IMR-90 (cell line): Measurements from ENCODE around the gene AOPEP. TPM values are rescaled to one million over a fixed set of nuclear protein-coding genes. Genes with fewer than 3 reads are reported as not detected.

Source experiments
- ATAC-seq: fragments of 200-7000 bp; cut with Tn5 transposase; 2 replicates; pipeline ENCODE4 v1.9.1; 2020; ENCODE audit warnings: low read depth, mild to moderate bottlenecking, moderate library complexity
- BruUV-seq: library from RNA; stranded (reverse); fragments of 400-500 nt; replicated peaks from 2 replicates; lab custom pipeline; 2021; lab: Mats Ljungman, UMichigan
- CTCF ChIA-PET: fragments of 300-600 bp; formaldehyde crosslinking; extraction: SDS; loops from one replicate; lab custom pipeline; 2021; ENCODE audit warnings: antibody characterized with exemption; lab: Yijun Ruan, JAX
- POLR2A ChIA-PET: fragments of 300-600 bp; sonication (Branson Sonifier 250); formaldehyde crosslinking; loops from one replicate; lab custom pipeline; 2022; ENCODE audit warnings: antibody characterized with exemption; ENCODE audit not compliant: unreplicated experiment; lab: Charles Lee
- DNase-seq: peaks from one replicate; pipeline ENCODE4 v3.0.0; 2013
- H2AFZ ChIP-seq: replicated peaks from 2 replicates; pipeline ENCODE3; 2013; ENCODE audit warnings: low read length, mild to moderate bottlenecking; ENCODE audit not compliant: poor library complexity
- H2AK5ac ChIP-seq: 2 replicates; pipeline ENCODE4 v1.6.1; 2013; ENCODE audit warnings: low read depth, low read length, inconsistent platforms
- H2AK9ac ChIP-seq: replicated peaks from 2 replicates; pipeline ENCODE3; 2013; ENCODE audit warnings: mild to moderate bottlenecking, low read depth, low read length, moderate library complexity; ENCODE audit not compliant: poor library complexity
- H2BK120ac ChIP-seq: 2 replicates; pipeline ENCODE4 v1.6.1; 2013; ENCODE audit warnings: low read depth, low read length, inconsistent platforms
- H2BK15ac ChIP-seq: 3 replicates; pipeline ENCODE4 v1.6.1; 2013; ENCODE audit warnings: low read depth, low read length, inconsistent platforms
- H2BK20ac ChIP-seq: 2 replicates; pipeline ENCODE4 v1.6.1; 2013; ENCODE audit warnings: low read depth, mild to moderate bottlenecking, inconsistent platforms, low read length, moderate library complexity
- H2BK5ac ChIP-seq: 2 replicates; pipeline ENCODE4 v1.6.1; 2013; ENCODE audit warnings: mild to moderate bottlenecking, low read depth, low read length, inconsistent platforms; ENCODE audit not compliant: poor library complexity, severe bottlenecking
- H3K14ac ChIP-seq: replicated peaks from 2 replicates; pipeline ENCODE4 v1.6.1; 2013; ENCODE audit warnings: low read depth, low read length, inconsistent platforms
- H3K18ac ChIP-seq: 2 replicates; pipeline ENCODE4 v1.6.1; 2013; ENCODE audit warnings: low read depth, low read length, control low read depth
- H3K23ac ChIP-seq: 2 replicates; pipeline ENCODE4 v1.6.1; 2013; ENCODE audit warnings: low read depth, low read length, inconsistent platforms
- H3K27ac ChIP-seq: 2 replicates; pipeline ENCODE4 v1.5.1; 2013; ENCODE audit warnings: mild to moderate bottlenecking, control low read depth, low read length; ENCODE audit not compliant: insufficient read depth
- H3K27me3 ChIP-seq: 2 replicates; pipeline ENCODE4 v1.6.1; 2013; ENCODE audit warnings: low read length; ENCODE audit not compliant: control insufficient read depth, insufficient read depth
- H3K36me3 ChIP-seq: 2 replicates; pipeline ENCODE4 v1.6.1; 2013; ENCODE audit warnings: low read length, mixed read lengths; ENCODE audit not compliant: control insufficient read depth, insufficient read depth
- H3K4ac ChIP-seq: 2 replicates; pipeline ENCODE4 v1.6.1; 2013; ENCODE audit warnings: low read depth, low read length, inconsistent platforms
- H3K4me1 ChIP-seq: 2 replicates; pipeline ENCODE4 v1.6.1; 2013; ENCODE audit warnings: low read length, mixed read lengths; ENCODE audit not compliant: control insufficient read depth, insufficient read depth
- H3K4me2 ChIP-seq: 2 replicates; pipeline ENCODE4 v1.6.1; 2013; ENCODE audit warnings: low read depth, mild to moderate bottlenecking, control low read depth, low read length, moderate library complexity
- H3K4me3 ChIP-seq: 2 replicates; pipeline ENCODE4 v1.5.1; 2013; ENCODE audit warnings: low read depth, mild to moderate bottlenecking, control low read depth, low read length, moderate library complexity; ENCODE audit not compliant: insufficient read depth
- H3K56ac ChIP-seq: 2 replicates; pipeline ENCODE4 v1.6.1; 2013; ENCODE audit warnings: low read length, inconsistent platforms; ENCODE audit not compliant: insufficient read depth; ENCODE audit errors: extremely low read depth
- H3K79me1 ChIP-seq, 2 experiments: 2 replicates each; pipeline ENCODE4 v1.6.1; 2013; ENCODE audit warnings: low read length in 2 of 2, inconsistent platforms in 1 of 2, low read depth in 1 of 2
- H3K9ac ChIP-seq: 2 replicates; pipeline ENCODE4 v1.6.1; 2013; ENCODE audit warnings: low read depth, low read length, control low read depth
- H3K9me1 ChIP-seq: 2 replicates; pipeline ENCODE4 v1.6.1; 2013; ENCODE audit warnings: low read length, inconsistent platforms; ENCODE audit not compliant: insufficient read depth
- H3K9me3 ChIP-seq: 2 replicates; pipeline ENCODE4 v1.6.1; 2013; ENCODE audit warnings: low read length; ENCODE audit not compliant: control insufficient read depth, insufficient read depth
- H4K20me1 ChIP-seq: 2 replicates; pipeline ENCODE4 v1.6.1; 2013; ENCODE audit warnings: low read length, inconsistent platforms; ENCODE audit not compliant: insufficient read depth
- H4K5ac ChIP-seq: 2 replicates; pipeline ENCODE4 v1.6.1; 2013; ENCODE audit warnings: mild to moderate bottlenecking, low read depth, low read length, control low read depth
- H4K8ac ChIP-seq, 2 experiments: 2 replicates each; pipeline ENCODE4 v1.6.1; 2013; ENCODE audit warnings: low read depth in 2 of 2, low read length in 2 of 2, control low read depth in 1 of 2, inconsistent platforms in 1 of 2
- H4K91ac ChIP-seq: 2 replicates; pipeline ENCODE4 v1.6.1; 2013; ENCODE audit warnings: low read depth, low read length, inconsistent platforms; ENCODE audit not compliant: insufficient read depth
- BHLHE40 ChIP-seq: fragments of 150-350 bp; IDR thresholded peaks from 2 replicates; pipeline ENCODE4 v1.6.1; 2016; ENCODE audit warnings: mild to moderate bottlenecking, low read depth, low read length
- CEBPB ChIP-seq: IDR thresholded peaks from 2 replicates; pipeline ENCODE4 v1.6.1; 2012; ENCODE audit warnings: low read depth, low read length, improper control_type of control experiment
- CHD1 ChIP-seq: IDR thresholded peaks from 2 replicates; pipeline ENCODE4 v1.6.1; 2012; ENCODE audit warnings: low read depth, low read length, improper control_type of control experiment
- CTCF ChIP-seq: conservative IDR thresholded peaks from 2 replicates; pipeline ENCODE4 v1.5.1; 2012; ENCODE audit warnings: mild to moderate bottlenecking, low read depth, low read length, improper control_type of control experiment
- FOS ChIP-seq: fragments of 150-350 bp; IDR thresholded peaks from 2 replicates; pipeline ENCODE4 v1.6.1; 2016; ENCODE audit warnings: low read depth, low read length
- MAFK ChIP-seq: IDR thresholded peaks from 2 replicates; pipeline ENCODE4 v1.6.1; 2012; ENCODE audit warnings: low read depth, low read length, improper control_type of control experiment
- MAZ ChIP-seq: IDR thresholded peaks from 2 replicates; pipeline ENCODE4 v1.6.1; 2012; ENCODE audit warnings: low read depth, mild to moderate bottlenecking, low read length, improper control_type of control experiment, moderate library complexity, borderline replicate concordance
- MXI1 ChIP-seq: IDR thresholded peaks from 2 replicates; pipeline ENCODE4 v1.6.1; 2012; ENCODE audit warnings: low read depth, mild to moderate bottlenecking, low read length, moderate library complexity, borderline replicate concordance
- NFE2L2 ChIP-seq: fragments of 150-350 bp; IDR thresholded peaks from 2 replicates; pipeline ENCODE4 v1.6.1; 2016; ENCODE audit warnings: low read depth, mild to moderate bottlenecking, low read length
- POLR2A ChIP-seq: IDR thresholded peaks from 2 replicates; pipeline ENCODE4 v1.6.1; 2012; ENCODE audit warnings: mild to moderate bottlenecking, low read depth, low read length
- RAD21 ChIP-seq: IDR thresholded peaks from 2 replicates; pipeline ENCODE4 v1.6.1; 2012; ENCODE audit warnings: low read length, improper control_type of control experiment
- RCOR1 ChIP-seq: IDR thresholded peaks from 2 replicates; pipeline ENCODE4 v1.6.1; 2012; ENCODE audit warnings: mild to moderate bottlenecking, low read length, improper control_type of control experiment; ENCODE audit not compliant: insufficient replicate concordance
- RFX5 ChIP-seq: IDR thresholded peaks from 2 replicates; pipeline ENCODE4 v1.8.0; 2012; ENCODE audit warnings: low read depth, mild to moderate bottlenecking, low read length, moderate library complexity
- SMC3 ChIP-seq: fragments of 150-350 bp; IDR thresholded peaks from 2 replicates; pipeline ENCODE4 v1.6.1; 2016; ENCODE audit warnings: low read depth, mild to moderate bottlenecking, antibody characterized with exemption, low read length, moderate library complexity
- USF2 ChIP-seq: fragments of 150-350 bp; IDR thresholded peaks from 2 replicates; pipeline ENCODE4 v1.6.1; 2017; ENCODE audit warnings: mild to moderate bottlenecking, antibody characterized with exemption, low read length, low read depth
- WGBS, 2 experiments: methylation state at CpG; one replicate each; pipeline versions ENCODE4 v1.1.5 to v1.1.7; 2013; ENCODE audit warnings: missing lambda C conversion rate in 2 of 2; ENCODE audit not compliant: insufficient read length in 1 of 2; ENCODE audit errors: extremely low coverage in 2 of 2; 5-methylcytosine and 5-hydroxymethylcytosine counted together
- dilution Hi-C: fragments of 300-500 bp; cut with HindIII; formaldehyde crosslinking; loops from one replicate; pipeline ENCODE4 v1.14.3; 2018; ENCODE audit warnings: low sequenced_read_pairs; ENCODE audit not compliant: unreplicated experiment
- in situ Hi-C: fragments of 300-500 bp; cut with MboI; formaldehyde crosslinking; loops from 3 replicates; pipeline ENCODE4 v1.14.3; 2019; ENCODE audit warnings: low sequenced_read_pairs, inconsistent platforms, mixed read lengths
- intact Hi-C: fragments of 100-400 bp; cut with micrococcal nuclease; formaldehyde crosslinking; loops from 2 replicates; pipeline ENCODE4 v1.10.0; 2022
- polyA plus RNA-seq, 3 experiments: library from polyadenylated mRNA; depleted of rRNA; stranded (reverse); fragments of >200 nt; gene quantifications; 2 replicates each; pipeline ENCODE4 v1.2.3, GENCODE V29; 2012; ENCODE audit warnings: low replicate concordance in 1 of 3
- total RNA-seq: library from RNA; depleted of rRNA; stranded (reverse); fragments of >200 nt; gene quantifications from 2 replicates; pipeline ENCODE4 v1.2.3, GENCODE V29; 2012
- TF ChIP-seq, protein P1 (sequence below): fragments of 150-350 bp; IDR thresholded peaks from 2 replicates; pipeline ENCODE4 v1.6.1; 2016; ENCODE audit warnings: low read depth, mild to moderate bottlenecking, low read length, moderate library complexity, borderline replicate concordance

AOPEP gene
- total and polyA plus RNA-seq, 2 of the 4 experiments (the other 2 are of a cell fraction) = 34.9 to 38.7 TPM

- Histone ChIP-seq H3K9me1 (peaks cover 24% of the 10 kb centered on the region), H3K9me3 (no peaks in the 10 kb centered on the region), H2BK5ac (no peak overlapping the region), H2BK20ac (no peak overlapping the region), H2BK15ac (no peak overlapping the region), H2BK120ac (no peak overlapping the region), H2AFZ (no peak overlapping the region), H4K20me1 (peaks cover 54% of the 10 kb centered on the region), H3K14ac (no peak overlapping the region), H3K27ac (no peak overlapping the region), H3K4me1 (peaks cover 14% of the 10 kb centered on the region), H3K9ac (no peak overlapping the region), H3K4me2 (no peak overlapping the region), H3K36me3 (peaks cover 64% of the 10 kb centered on the region), H3K23ac (no peak overlapping the region), H2AK9ac (no peak overlapping the region), H3K27me3 (no peaks in the 10 kb centered on the region), H3K18ac (no peak overlapping the region), H4K5ac (no peak overlapping the region), H3K56ac (no peak overlapping the region), H2AK5ac (no peak overlapping the region), H4K8ac (no peak overlapping the region), H3K79me1 (peaks cover 26 to 72% of the 10 kb centered on the region in 2 experiments), H4K91ac (no peak overlapping the region), H3K4me3 (no peak overlapping the region), H3K4ac (no peak overlapping the region)
- ChIA-PET CTCF (no interaction called here), POLR2A (no interaction called here)
- ATAC-seq (no peak), DNase-seq (no peak)
- no TSS peak for BruUV-seq
- intact Hi-C loops = no loop called here
- WGBS, 2 experiments = 86% methylated on average over 2 of the region's 8 CpGs; no CpG with 5 or more reads in 1 of the 2 experiments
- dilution Hi-C loops = no loop called here
- in situ Hi-C loops = no loop called here
- TF ChIP-seq SMC3 (no peak), CTCF (no peak), CHD1 (no peak), MXI1 (no peak), MAFK (no peak), FOS (no peak), MAZ (no peak), CEBPB (no peak), RCOR1 (no peak), BHLHE40 (no peak), USF2 (no peak), NFE2L2 (no peak), RAD21 (no peak), RFX5 (no peak), POLR2A (no peak)
- TF ChIP-seq, protein P1, sequence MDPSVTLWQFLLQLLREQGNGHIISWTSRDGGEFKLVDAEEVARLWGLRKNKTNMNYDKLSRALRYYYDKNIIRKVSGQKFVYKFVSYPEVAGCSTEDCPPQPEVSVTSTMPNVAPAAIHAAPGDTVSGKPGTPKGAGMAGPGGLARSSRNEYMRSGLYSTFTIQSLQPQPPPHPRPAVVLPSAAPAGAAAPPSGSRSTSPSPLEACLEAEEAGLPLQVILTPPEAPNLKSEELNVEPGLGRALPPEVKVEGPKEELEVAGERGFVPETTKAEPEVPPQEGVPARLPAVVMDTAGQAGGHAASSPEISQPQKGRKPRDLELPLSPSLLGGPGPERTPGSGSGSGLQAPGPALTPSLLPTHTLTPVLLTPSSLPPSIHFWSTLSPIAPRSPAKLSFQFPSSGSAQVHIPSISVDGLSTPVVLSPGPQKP = no peak
Measured at GRCh38 chr9:95086564-95086955, 360.1 kb downstream of the AOPEP start.
